ENCODE results near the gene ACAA1.

The ACAA1 gene, protein sequence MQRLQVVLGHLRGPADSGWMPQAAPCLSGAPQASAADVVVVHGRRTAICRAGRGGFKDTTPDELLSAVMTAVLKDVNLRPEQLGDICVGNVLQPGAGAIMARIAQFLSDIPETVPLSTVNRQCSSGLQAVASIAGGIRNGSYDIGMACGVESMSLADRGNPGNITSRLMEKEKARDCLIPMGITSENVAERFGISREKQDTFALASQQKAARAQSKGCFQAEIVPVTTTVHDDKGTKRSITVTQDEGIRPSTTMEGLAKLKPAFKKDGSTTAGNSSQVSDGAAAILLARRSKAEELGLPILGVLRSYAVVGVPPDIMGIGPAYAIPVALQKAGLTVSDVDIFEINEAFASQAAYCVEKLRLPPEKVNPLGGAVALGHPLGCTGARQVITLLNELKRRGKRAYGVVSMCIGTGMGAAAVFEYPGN

DNA sequence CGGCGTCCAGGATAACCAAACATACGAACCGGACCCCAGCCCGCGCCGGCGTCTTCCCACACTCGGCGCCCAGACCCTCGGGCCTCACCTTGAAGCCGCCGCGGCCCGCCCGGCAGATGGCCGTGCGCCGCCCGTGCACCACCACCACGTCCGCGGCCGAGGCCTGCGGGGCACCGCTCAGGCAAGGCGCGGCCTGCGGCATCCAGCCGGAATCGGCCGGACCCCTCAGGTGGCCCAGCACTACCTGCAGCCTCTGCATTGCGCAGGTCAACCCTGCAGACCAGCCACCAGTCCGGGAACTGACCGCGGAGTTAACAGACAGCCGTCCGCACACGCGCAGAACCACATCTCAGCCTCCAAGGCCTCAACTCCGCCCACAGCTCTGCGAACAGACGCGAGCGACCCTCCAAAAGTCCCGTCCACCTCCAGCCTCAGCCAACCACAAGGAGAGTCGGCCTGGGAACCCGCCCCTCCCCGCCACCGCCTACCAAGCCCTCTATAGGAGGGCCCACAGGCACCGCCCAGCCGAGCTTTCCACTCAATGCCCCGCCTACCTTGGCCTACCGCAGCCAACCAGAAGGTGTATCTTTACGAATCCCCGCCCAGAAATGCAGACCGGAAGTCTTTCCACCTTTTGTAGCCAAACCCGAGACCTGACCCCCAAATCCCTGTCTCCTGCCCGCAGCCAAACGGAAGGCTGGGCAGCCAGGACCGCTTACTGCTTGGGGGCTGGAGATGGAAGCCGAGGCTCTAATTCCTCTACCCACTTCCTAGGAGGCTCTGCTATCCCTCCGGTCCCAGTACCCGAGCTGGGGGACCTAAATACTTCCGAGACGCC lies at the start of gene ACAA1:
Gene ACAA1 (minus strand): TSS at position 351 of the 838 bp plus-strand sequence. CDS start 92 bp downstream, at position 259.
- TF ChIP-seq, protein P1, sequence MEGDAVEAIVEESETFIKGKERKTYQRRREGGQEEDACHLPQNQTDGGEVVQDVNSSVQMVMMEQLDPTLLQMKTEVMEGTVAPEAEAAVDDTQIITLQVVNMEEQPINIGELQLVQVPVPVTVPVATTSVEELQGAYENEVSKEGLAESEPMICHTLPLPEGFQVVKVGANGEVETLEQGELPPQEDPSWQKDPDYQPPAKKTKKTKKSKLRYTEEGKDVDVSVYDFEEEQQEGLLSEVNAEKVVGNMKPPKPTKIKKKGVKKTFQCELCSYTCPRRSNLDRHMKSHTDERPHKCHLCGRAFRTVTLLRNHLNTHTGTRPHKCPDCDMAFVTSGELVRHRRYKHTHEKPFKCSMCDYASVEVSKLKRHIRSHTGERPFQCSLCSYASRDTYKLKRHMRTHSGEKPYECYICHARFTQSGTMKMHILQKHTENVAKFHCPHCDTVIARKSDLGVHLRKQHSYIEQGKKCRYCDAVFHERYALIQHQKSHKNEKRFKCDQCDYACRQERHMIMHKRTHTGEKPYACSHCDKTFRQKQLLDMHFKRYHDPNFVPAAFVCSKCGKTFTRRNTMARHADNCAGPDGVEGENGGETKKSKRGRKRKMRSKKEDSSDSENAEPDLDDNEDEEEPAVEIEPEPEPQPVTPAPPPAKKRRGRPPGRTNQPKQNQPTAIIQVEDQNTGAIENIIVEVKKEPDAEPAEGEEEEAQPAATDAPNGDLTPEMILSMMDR (IDR thresholded peaks at IDR 0.05): no peak

DNA sequence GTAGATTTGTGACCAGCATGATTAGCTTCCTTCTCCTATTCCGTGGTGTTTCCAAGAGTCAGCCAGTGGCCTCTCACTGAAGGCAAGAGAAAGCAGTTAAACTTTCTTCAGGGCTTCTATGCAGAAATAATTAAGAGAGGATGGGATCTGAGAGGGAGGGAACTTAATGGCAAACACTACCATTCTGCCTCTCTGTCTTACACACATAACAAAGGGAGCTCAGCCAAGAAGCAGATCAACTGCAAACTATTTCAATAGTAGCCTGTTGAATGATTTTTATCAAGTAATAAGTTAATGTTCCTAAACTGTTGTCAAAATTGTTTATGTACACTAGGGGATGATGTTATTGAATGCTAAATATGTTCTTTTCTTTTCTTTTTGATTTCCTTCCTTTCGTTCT lies 40.3 kb upstream of the ACAA1 start:
- TF ChIP-seq, protein P1 (IDR thresholded peaks at IDR 0.05): no peak

DNA sequence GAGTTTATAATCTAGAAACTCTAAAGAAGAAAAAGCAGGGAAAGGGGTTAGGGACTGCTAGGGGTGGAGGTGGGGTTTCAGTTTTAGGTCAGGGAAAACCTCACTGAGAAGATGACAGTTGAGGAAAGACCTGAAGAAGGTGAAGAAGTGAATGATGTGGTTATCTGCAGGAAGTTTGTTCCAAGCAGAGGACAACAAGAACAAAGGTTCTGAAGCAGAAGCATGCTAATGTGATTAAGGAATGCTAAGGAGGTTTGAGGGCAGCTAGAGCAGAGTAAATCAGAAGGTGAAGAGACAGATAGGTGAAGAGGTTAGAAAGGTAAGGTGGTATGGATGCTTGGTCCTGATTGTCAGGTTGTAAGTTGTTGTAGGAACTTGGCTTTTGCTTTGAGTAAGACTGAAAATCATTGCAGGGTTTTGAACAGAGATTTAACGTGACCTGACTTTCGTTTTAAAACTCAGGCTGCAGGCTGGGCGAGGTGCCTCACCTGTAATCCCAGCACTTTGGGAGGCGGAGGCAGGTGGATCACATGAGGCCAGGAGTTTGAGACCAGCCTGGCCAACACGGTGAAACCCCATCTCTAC lies 37.0 kb upstream of the ACAA1 start:
- TF ChIP-seq, protein P1 (IDR thresholded peaks at IDR 0.05): no peak

DNA sequence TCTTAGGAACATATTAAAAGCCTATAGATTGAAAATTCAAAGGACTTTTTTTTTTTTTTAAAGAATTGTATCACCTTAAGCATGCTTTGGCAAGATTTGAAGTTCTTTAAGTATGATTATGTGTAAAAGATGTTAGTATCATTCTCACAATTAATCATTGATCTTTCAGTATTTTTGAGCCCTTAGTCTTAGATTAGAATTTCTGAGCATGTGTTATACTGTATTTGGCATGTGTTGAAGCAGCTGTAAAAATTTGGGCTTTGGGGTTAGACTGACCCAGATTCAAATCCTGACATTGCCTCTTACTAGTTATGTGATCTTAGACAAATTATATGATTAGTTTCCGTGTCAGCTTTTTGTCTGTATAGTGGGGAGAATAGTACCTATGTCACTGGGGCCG lies 34.7 kb upstream of the ACAA1 start:
- TF ChIP-seq, protein P1 (IDR thresholded peaks at IDR 0.05): no peak

DNA sequence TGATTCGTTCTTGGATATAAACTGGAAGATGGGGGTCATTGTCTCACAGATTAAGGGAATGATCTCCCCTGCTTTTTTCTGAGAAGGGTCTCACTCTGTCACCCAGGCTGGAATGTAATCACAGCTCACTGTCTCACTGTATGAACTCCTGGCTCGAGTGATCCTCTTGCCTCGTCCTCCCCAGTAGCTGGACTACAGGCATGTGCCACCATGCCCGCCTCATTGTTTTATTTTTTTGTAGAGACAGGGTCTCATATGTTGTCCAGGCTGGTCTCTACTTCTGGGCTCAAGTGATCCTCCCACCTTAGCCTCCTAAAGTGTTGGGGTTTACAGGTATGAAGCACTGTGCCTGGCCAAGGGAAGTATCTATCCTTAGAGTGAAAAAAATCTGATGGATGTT lies 33.8 kb upstream of the ACAA1 start:
- TF ChIP-seq, protein P1 (IDR thresholded peaks at IDR 0.05): no peak

DNA sequence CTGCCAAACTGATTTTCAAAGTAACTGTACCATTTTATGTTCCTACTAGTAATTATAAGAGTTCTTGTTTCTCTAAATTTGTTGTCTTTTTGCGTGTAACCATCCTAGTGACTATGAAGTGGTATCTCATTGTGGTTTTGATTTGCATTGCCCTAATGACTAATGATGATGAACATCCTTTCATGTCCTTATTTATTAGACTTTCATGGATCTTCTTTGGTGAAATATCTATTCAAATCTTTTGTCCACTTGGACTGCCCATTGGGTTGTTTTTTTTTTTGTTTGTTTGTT lies 32.0 kb upstream of the ACAA1 start:
- TF ChIP-seq, protein P1 (IDR thresholded peaks at IDR 0.05): no peak

DNA sequence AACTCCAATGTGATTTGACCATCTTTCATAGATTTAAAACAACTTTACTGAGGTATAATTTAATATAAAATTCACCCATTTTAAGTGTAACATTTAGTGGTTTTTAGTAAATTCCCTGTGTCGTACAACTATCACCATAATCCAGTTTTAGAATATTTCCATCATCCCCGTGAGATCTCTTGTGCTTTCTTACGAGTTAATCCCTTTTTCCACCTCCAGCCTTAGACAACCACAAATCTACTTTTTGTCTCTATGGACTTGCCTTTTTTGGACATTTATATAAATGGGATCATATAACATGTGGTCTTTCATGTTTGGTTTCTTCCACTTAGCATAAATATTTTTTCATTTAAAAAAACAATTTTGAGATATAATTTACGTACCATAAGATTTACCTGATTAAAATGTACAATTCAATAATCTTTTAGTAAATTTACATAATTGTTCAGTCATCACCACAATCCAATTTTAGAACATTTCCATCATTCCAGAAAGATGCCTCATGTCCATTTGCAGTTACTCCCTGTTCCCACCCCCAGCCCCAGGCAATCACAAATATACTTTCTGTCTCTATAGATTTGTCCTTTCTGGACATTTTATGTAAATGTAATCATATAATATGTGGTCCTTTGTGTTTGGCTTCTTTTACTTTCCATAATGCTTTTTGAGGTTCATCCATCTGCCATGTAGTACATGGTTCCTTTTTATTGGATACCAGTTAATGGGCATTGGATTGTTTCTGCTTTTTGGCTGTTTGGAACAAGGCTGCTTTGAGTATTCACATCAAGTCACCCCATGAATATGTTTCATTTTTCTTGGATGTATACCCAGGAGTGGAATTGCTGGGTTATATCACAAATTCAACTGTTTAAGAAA lies 31.5 kb upstream of the ACAA1 start:
- TF ChIP-seq, protein P1 (IDR thresholded peaks at IDR 0.05): no peak
